Upper lobe of right lung (tissue), 1 donor: Measurements from ENCODE around the gene CNDP1. TPM values are rescaled to one million over a fixed set of nuclear protein-coding genes. Genes with fewer than 3 reads are reported as not detected.

Experiments used
- ATAC-seq: fragments of 200-7000 bp; cut with Tn5 transposase; one replicate; pipeline ENCODE4 v1.9.1; 2020; ENCODE audit warnings: mild to moderate bottlenecking, moderate library complexity
- DNase-seq: peaks from one replicate; pipeline ENCODE4 v3.0.0-alpha.2; 2020
- H3K27ac ChIP-seq: fragments of 200-600 bp; one replicate; pipeline ENCODE4 v1.8.0; 2022
- H3K27me3 ChIP-seq: fragments of 200-600 bp; one replicate; pipeline ENCODE4 v1.8.0; 2022; ENCODE audit warnings: mild to moderate bottlenecking
- H3K36me3 ChIP-seq: fragments of 200-600 bp; one replicate; pipeline ENCODE4 v1.8.0; 2022
- H3K4me1 ChIP-seq: fragments of 200-600 bp; one replicate; pipeline ENCODE4 v1.8.0; 2022
- H3K4me3 ChIP-seq: fragments of 200-600 bp; one replicate; pipeline ENCODE4 v1.8.0; 2022; ENCODE audit warnings: mild to moderate bottlenecking
- H3K9me3 ChIP-seq: fragments of 200-600 bp; one replicate; pipeline ENCODE4 v1.8.0; 2022
- intact Hi-C: fragments of 100-400 bp; cut with DNase I; formaldehyde crosslinking; loops from one replicate; pipeline ENCODE4 v1.11.0; 2022
- total RNA-seq: library from RNA; stranded (reverse); fragmentation: NEBNext Ultra II Directional; extraction: Animal tissue kit (Norgen Biotek cat#: 25700); gene quantifications from one replicate; pipeline ENCODE4 v1.2.1, GENCODE V29; 2021
- TF ChIP-seq, protein P1 (sequence below): fragments of 200-600 bp; IDR thresholded peaks from one replicate; pipeline ENCODE4 v1.8.0; 2022; ENCODE audit warnings: antibody characterized with exemption
- donor health status: DM: no; HTN: yes; CAD: no; lungs with severe emphysema.

CNDP1 gene
- total RNA-seq, 1 donor from 2014 or later: not detected

DNA sequence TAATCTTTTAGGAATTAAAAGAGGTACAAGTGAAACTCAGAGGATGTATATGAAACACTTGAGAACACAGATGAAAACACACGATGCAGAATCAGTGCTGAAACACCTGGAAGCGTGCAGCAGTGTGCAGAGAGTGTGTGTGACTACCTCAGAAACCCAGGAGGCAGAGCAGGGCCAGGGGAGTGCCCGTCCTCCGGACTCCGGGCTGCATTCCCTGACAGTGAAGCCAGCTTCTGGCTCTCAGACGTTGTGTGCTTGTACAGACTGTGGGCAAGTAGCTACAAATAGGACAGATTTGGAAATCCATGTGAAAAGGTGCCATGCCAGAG is 98.0 kb downstream of the CNDP1 start:
- intact Hi-C loops: no loop called here
- Histone ChIP-seq H3K27ac (no peak overlapping the region), H3K4me1 (no peaks in the 10 kb centered on the region), H3K9me3 (no peaks in the 10 kb centered on the region), H3K4me3 (no peak overlapping the region), H3K27me3 (no peaks in the 10 kb centered on the region), H3K36me3 (peaks cover 18% of the 10 kb centered on the region)
- ATAC-seq (no peak), DNase-seq (no peak)
- TF ChIP-seq, protein P1, sequence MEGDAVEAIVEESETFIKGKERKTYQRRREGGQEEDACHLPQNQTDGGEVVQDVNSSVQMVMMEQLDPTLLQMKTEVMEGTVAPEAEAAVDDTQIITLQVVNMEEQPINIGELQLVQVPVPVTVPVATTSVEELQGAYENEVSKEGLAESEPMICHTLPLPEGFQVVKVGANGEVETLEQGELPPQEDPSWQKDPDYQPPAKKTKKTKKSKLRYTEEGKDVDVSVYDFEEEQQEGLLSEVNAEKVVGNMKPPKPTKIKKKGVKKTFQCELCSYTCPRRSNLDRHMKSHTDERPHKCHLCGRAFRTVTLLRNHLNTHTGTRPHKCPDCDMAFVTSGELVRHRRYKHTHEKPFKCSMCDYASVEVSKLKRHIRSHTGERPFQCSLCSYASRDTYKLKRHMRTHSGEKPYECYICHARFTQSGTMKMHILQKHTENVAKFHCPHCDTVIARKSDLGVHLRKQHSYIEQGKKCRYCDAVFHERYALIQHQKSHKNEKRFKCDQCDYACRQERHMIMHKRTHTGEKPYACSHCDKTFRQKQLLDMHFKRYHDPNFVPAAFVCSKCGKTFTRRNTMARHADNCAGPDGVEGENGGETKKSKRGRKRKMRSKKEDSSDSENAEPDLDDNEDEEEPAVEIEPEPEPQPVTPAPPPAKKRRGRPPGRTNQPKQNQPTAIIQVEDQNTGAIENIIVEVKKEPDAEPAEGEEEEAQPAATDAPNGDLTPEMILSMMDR: no peak

DNA sequence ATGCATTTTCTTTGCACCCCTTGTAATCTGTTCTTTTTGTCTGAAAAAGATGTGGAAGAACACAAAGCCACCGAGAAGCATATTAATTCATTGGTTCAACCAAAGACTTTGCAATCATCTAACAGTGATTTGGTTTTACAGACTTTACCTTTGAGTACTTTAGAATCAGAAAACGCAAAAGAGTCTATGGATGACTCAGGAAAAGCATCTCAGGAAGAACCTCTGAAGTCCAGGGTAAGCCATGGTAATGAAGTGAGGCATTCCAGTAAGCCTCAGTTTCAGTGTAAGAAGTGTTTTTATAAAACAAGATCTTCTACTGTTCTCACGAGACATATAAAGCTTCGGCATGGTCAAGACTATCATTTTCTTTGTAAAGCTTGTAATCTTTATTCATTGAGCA is 98.6 kb downstream of the CNDP1 start:
- intact Hi-C loops: no loop called here
- no peak for ATAC-seq

DNA sequence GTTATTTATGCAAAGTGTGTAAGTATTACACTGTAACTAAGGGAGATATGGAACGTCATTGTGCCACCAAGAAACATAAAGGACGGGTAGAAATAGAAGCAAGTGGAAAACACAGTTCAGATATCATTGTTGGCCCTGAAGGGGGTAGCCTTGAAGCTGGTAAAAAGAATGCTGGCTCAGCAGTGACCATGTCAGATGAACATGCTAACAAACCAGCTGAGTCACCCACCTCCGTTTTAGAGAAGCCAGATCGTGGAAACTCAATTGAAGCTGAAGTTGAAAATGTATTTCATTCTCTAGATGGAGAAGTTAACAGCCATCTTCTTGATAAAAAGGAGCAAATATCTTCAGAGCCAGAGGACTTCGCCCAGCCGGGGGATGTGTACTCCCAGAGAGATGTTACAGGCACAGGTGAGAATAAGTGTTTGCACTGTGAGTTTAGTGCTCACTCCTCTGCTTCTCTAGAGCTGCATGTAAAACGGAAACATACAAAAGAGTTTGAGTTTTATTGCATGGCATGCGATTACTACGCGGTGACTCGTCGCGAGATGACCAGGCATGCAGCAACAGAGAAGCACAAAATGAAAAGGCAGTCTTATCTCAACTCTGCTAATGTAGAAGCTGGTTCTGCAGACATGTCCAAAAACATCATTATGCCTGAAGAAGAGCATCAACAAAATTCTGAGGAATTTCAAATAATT is 99.5 kb downstream of the CNDP1 start:
- no peak overlapping the region for H3K27ac ChIP-seq
- H3K4me1 ChIP-seq: no peaks in the 10 kb centered on the region
- no peak overlapping the region for H3K4me3 ChIP-seq
- H3K36me3 ChIP-seq: peaks cover 18% of the 10 kb centered on the region
- intact Hi-C loops: no loop called here
- no peaks in the 10 kb centered on the region for H3K27me3 ChIP-seq
- no peak for ATAC-seq
- no peak for DNase-seq
- TF ChIP-seq, protein P1: no peak
- no peaks in the 10 kb centered on the region for H3K9me3 ChIP-seq

More for the DNA sequence above, 98.6 kb downstream of the CNDP1 start:
- DNase-seq: no peak
- H3K36me3 ChIP-seq: peaks cover 18% of the 10 kb centered on the region
- H3K9me3 ChIP-seq: no peaks in the 10 kb centered on the region
- TF ChIP-seq, protein P1: no peak
- no peaks in the 10 kb centered on the region for H3K4me1 ChIP-seq
- no peaks in the 10 kb centered on the region for H3K27me3 ChIP-seq
- H3K27ac ChIP-seq: no peak overlapping the region
- H3K4me3 ChIP-seq: no peak overlapping the region

DNA sequence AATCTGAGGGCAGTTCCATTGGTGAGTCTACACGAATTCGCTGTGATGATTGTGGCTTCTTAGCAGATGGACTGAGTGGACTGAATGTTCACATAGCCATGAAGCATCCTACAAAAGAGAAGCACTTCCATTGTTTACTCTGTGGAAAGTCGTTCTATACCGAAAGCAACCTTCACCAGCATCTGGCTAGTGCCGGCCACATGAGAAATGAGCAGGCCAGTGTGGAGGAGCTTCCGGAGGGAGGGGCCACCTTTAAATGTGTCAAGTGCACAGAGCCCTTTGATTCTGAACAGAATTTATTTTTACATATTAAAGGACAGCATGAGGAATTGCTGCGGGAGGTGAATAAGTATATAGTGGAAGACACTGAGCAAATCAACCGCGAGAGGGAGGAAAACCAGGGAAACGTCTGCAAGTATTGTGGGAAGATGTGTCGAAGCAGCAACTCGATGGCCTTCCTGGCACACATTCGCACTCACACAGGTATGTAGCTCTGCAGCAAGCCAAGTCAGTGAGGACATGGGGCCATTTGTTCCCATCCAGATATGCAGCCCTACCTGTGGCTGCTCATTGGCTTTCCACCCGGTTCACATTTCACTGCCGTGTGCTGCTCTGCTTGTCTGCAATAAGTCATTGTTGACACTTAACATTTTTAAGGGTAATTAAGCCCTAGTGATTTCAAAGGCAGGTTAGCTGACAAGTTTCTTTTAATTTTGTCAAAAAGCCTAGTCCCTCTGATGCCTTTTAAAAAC is 101.1 kb downstream of the CNDP1 start:
- intact Hi-C loops: no loop called here

More for the DNA sequence above, 101.1 kb downstream of the CNDP1 start:
- Histone ChIP-seq H3K4me3 (no peak overlapping the region), H3K4me1 (no peaks in the 10 kb centered on the region), H3K27ac (no peak overlapping the region), H3K9me3 (no peaks in the 10 kb centered on the region), H3K36me3 (peaks cover 18% of the 10 kb centered on the region), H3K27me3 (no peaks in the 10 kb centered on the region)
- TF ChIP-seq, protein P1: no peak
- peak; percentile 76 for ATAC-seq
- DNase-seq: no peak

Other genes starting within 250 kb of the CNDP1 start
- gene CYB5A, start 242.5 kb upstream of the CNDP1 start, total RNA-seq: 399 TPM
- gene C18orf63, start 218.7 kb upstream of the CNDP1 start, total RNA-seq: 0.17 TPM
- not detected for gene DIPK1C, start 77.2 kb upstream of the CNDP1 start, total RNA-seq
- 213 TPM for gene CNDP2, start 38.1 kb upstream of the CNDP1 start, total RNA-seq
- gene ZNF407, start 63.4 kb downstream of the CNDP1 start, total RNA-seq: 18.4 TPM